Panc1 (cell line): ENCODE results near the gene MMP14. TPM values are rescaled to one million over a fixed set of nuclear protein-coding genes. Genes with fewer than 3 reads are reported as not detected.

Experiments
- ATAC-seq: fragments of 200-7000 bp; cut with Tn5 transposase; 2 replicates; pipeline ENCODE4 v1.9.1; 2020; ENCODE audit warnings: mild to moderate bottlenecking, moderate library complexity
- BruUV-seq: library from RNA; stranded (reverse); fragments of 400-500 nt; replicated peaks from 2 replicates; lab custom pipeline; 2021; lab: Mats Ljungman, UMichigan
- CTCF ChIA-PET: fragments of 300-600 bp; sonication (Branson Sonifier 250); formaldehyde crosslinking; loops from one replicate; lab custom pipeline; 2022; ENCODE audit warnings: antibody characterized with exemption; lab: Charles Lee
- POLR2A ChIA-PET: fragments of 300-600 bp; sonication (Branson Sonifier 250); formaldehyde crosslinking; loops from one replicate; lab custom pipeline; 2022; ENCODE audit warnings: antibody characterized with exemption; lab: Charles Lee
- DNase-seq: peaks from one replicate; pipeline ENCODE4 v3.0.0-alpha.2; 2010; ENCODE audit warnings: low read depth, low spot score
- H3K27ac ChIP-seq: 2 replicates; pipeline ENCODE4 v1.5.1; 2011; ENCODE audit warnings: mild to moderate bottlenecking, low read length, inconsistent platforms
- H3K27me3 ChIP-seq: fragments of 200-500 bp; sonication (Bioruptor generic); 2 replicates; pipeline ENCODE4 v1.6.0; 2014; ENCODE audit warnings: low read length, inconsistent platforms; ENCODE audit not compliant: control insufficient read depth, insufficient read depth
- H3K36me3 ChIP-seq: fragments of 200-500 bp; sonication (Bioruptor generic); 2 replicates; pipeline ENCODE4 v1.5.1; 2014; ENCODE audit warnings: inconsistent platforms, mild to moderate bottlenecking, low read length, moderate library complexity; ENCODE audit not compliant: control insufficient read depth, insufficient read depth
- H3K4me1 ChIP-seq: 2 replicates; pipeline ENCODE4 v1.5.1; 2011; ENCODE audit warnings: inconsistent platforms, mild to moderate bottlenecking, low read length, moderate library complexity; ENCODE audit not compliant: control insufficient read depth, insufficient read depth
- H3K4me3 ChIP-seq, 2 experiments: 2 replicates each; pipeline ENCODE4 v1.5.1; 2011 to 2012; ENCODE audit warnings: low read depth in 2 of 2, low read length in 2 of 2, mild to moderate bottlenecking in 2 of 2, inconsistent platforms in 1 of 2, moderate library complexity in 1 of 2
- H3K9me3 ChIP-seq: fragments of 200-500 bp; sonication (Bioruptor generic); 2 replicates; pipeline ENCODE4 v1.5.1; 2014; ENCODE audit warnings: low read depth, mild to moderate bottlenecking, inconsistent platforms, low read length, moderate library complexity; ENCODE audit not compliant: control insufficient read depth, insufficient read depth
- POLR2AphosphoS5 ChIP-seq: IDR thresholded peaks from 2 replicates; pipeline ENCODE4 v1.6.1; 2012; ENCODE audit warnings: mild to moderate bottlenecking, low read depth, low read length, moderate library complexity
- REST ChIP-seq, 2 experiments: IDR thresholded peaks; 2 replicates each; pipeline ENCODE4 v1.6.1; 2011 to 2012; ENCODE audit warnings: low read depth in 2 of 2, control low read depth in 1 of 2, low read length in 1 of 2, mild to moderate bottlenecking in 1 of 2, moderate library complexity in 1 of 2; ENCODE audit not compliant: insufficient read depth in 1 of 2
- SIN3A ChIP-seq: IDR thresholded peaks from 2 replicates; pipeline ENCODE4 v1.6.1; 2012; ENCODE audit warnings: low read depth, mild to moderate bottlenecking, low read length, moderate library complexity, borderline replicate concordance; ENCODE audit not compliant: insufficient read depth
- TCF7L2 ChIP-seq: IDR thresholded peaks from 2 replicates; pipeline ENCODE4 v1.6.1; 2011; ENCODE audit warnings: mild to moderate bottlenecking, low read depth, low read length, inconsistent platforms
- in situ Hi-C: cut with HindIII; loops from 2 replicates; pipeline ENCODE4 v1.10.0; 2016; ENCODE audit warnings: low sequenced_read_pairs, low pct_unique_long_range_greater_than_20kb
- intact Hi-C: fragments of 100-400 bp; cut with micrococcal nuclease; formaldehyde crosslinking; loops from one replicate; pipeline ENCODE4 v1.10.0; 2022; ENCODE audit not compliant: unreplicated experiment
- total RNA-seq: library from RNA; stranded (reverse); gene quantifications from one replicate; pipeline ENCODE4 v1.2.1, GENCODE V29; 2021; ENCODE audit not compliant: unreplicated experiment
- TF ChIP-seq, protein P1 (sequence below): fragments of 450-650 bp; IDR thresholded peaks from 2 replicates; pipeline ENCODE4 v1.5.1; 2017; ENCODE audit warnings: mild to moderate bottlenecking

MMP14 gene
- total RNA-seq, 1 experiment from 2014 or later, result 32.9 TPM

DNA sequence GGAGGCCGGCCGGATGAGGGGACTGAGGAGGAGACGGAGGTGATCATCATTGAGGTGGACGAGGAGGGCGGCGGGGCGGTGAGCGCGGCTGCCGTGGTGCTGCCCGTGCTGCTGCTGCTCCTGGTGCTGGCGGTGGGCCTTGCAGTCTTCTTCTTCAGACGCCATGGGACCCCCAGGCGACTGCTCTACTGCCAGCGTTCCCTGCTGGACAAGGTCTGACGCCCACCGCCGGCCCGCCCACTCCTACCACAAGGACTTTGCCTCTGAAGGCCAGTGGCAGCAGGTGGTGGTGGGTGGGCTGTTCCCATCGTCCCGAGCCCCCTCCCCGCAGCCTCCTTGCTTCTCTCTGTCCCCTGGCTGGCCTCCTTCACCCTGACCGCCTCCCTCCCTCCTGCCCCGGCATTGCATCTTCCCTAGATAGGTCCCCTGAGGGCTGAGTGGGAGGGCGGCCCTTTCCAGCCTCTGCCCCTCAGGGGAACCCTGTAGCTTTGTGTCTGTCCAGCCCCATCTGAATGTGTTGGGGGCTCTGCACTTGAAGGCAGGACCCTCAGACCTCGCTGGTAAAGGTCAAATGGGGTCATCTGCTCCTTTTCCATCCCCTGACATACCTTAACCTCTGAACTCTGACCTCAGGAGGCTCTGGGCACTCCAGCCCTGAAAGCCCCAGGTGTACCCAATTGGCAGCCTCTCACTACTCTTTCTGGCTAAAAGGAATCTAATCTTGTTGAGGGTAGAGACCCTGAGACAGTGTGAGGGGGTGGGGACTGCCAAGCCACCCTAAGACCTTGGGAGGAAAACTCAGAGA, 9.6 kb downstream of the MMP14 start:
- DNase-seq (no peak), ATAC-seq (no peak)
- BruUV-seq, result no TSS peak
- H3K4me3 ChIP-seq, result no peak overlapping the region
- ChIA-PET POLR2A (no interaction called here), CTCF (no interaction called here)
- in situ Hi-C loops (no loop called here), intact Hi-C loops (no loop called here)
- no peaks in the 10 kb centered on the region for H3K36me3 ChIP-seq
- H3K9me3 ChIP-seq, result no peaks in the 10 kb centered on the region
- H3K27me3 ChIP-seq, result no peaks in the 10 kb centered on the region
- no peaks in the 10 kb centered on the region for H3K4me1 ChIP-seq
- no peak overlapping the region for H3K27ac ChIP-seq
- no peak for TF ChIP-seq SIN3A
- TF ChIP-seq, protein P1, sequence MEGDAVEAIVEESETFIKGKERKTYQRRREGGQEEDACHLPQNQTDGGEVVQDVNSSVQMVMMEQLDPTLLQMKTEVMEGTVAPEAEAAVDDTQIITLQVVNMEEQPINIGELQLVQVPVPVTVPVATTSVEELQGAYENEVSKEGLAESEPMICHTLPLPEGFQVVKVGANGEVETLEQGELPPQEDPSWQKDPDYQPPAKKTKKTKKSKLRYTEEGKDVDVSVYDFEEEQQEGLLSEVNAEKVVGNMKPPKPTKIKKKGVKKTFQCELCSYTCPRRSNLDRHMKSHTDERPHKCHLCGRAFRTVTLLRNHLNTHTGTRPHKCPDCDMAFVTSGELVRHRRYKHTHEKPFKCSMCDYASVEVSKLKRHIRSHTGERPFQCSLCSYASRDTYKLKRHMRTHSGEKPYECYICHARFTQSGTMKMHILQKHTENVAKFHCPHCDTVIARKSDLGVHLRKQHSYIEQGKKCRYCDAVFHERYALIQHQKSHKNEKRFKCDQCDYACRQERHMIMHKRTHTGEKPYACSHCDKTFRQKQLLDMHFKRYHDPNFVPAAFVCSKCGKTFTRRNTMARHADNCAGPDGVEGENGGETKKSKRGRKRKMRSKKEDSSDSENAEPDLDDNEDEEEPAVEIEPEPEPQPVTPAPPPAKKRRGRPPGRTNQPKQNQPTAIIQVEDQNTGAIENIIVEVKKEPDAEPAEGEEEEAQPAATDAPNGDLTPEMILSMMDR, result no peak
- no peak for TF ChIP-seq TCF7L2
- TF ChIP-seq REST (IDR thresholded peaks at IDR 0.05; ENCODE audit: insufficient read depth in 1 of 2, low read depth in 2 of 2, low read length in 1 of 2), result no peak
- TF ChIP-seq POLR2AphosphoS5, result no peak

DNA sequence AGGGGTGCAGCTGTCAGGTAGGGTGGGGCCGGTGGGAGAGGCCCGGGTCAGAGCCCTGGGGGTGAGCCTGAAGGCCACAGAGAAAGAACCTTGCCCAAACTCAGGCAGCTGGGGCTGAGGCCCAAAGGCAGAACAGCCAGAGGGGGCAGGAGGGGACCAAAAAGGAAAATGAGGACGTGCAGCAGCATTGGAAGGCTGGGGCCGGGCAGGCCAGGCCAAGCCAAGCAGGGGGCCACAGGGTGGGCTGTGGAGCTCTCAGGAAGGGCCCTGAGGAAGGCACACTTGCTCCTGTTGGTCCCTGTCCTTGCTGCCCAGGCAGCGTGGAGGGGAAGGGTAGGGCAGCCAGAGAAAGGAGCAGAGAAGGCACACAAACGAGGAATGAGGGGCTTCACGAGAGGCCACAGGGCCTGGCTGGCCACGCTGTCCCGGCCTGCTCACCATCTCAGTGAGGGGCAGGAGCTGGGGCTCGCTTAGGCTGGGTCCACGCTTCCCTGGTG, 10.5 kb downstream of the MMP14 start:
- intact Hi-C loops, result no loop called here
- BruUV-seq, result TSS peak; percentile 83
- in situ Hi-C loops, result no loop called here
- DNase-seq (no peak), ATAC-seq (no peak)
- Histone ChIP-seq H3K4me3 (no peak overlapping the region), H3K4me1 (no peaks in the 10 kb centered on the region), H3K9me3 (no peaks in the 10 kb centered on the region), H3K36me3 (no peaks in the 10 kb centered on the region), H3K27me3 (no peaks in the 10 kb centered on the region), H3K27ac (no peak overlapping the region)
- POLR2A ChIA-PET, result no interaction called here
- CTCF ChIA-PET, result no interaction called here
- no peak for TF ChIP-seq REST (IDR thresholded peaks at IDR 0.05; ENCODE audit: insufficient read depth in 1 of 2, low read depth in 2 of 2, low read length in 1 of 2)
- no peak for TF ChIP-seq SIN3A
- TF ChIP-seq, protein P1, result no peak
- TF ChIP-seq TCF7L2, result no peak
- no peak for TF ChIP-seq POLR2AphosphoS5
